GM12801 (cell line): ENCODE measurements around the gene DPF3.

ENCODE experiments used
- CTCF ChIP-seq: IDR thresholded peaks from one replicate; pipeline ENCODE4 v1.5.1; 2011; ENCODE audit warnings: control low read depth; ENCODE audit not compliant: insufficient read length; ENCODE audit errors: extremely low read depth

Gene DPF3

GRCh38 chr14:72731252-72732020 is 162.5 kb downstream of the DPF3 start:
- no peak for TF ChIP-seq CTCF

- no peak for TF ChIP-seq CTCF
Measured at GRCh38 chr14:72730468-72730867, 163.4 kb downstream of the DPF3 start.

- TF ChIP-seq CTCF = no peak
Measured at GRCh38 chr14:72726444-72726843, 167.5 kb downstream of the DPF3 start.

DNA sequence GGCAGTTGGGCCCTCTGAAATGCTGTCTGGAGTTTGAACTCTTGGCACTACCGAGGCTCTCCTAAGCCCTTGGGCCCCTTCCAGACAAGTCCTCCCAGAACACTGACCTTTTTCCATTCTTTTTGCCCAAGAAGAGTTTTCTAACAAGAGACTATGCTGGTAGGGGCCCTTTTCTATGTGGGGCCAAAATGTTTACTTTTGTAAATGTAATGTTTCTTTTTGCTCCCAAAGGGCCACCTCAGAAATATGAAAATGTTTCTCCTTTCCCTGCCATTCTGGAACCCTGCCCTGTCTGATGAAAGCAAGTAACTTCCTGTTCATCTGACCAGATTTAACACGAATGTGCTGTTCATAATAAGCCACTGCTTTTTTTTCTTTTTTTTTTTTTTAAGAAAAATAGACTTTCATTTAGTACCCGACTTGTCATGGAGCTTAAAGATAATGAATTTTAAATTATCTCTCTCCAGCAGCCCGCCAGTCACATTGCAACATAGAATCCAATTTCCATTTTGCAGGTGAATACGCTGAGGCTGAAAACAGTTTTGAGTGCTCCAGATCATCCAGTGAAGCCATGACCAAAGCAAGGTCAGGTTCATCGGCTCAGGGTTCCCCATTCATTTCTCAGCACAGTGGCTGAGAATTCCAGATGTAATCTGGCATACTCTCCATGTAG is 169.9 kb downstream of the DPF3 start:
- TF ChIP-seq CTCF = no peak

DNA sequence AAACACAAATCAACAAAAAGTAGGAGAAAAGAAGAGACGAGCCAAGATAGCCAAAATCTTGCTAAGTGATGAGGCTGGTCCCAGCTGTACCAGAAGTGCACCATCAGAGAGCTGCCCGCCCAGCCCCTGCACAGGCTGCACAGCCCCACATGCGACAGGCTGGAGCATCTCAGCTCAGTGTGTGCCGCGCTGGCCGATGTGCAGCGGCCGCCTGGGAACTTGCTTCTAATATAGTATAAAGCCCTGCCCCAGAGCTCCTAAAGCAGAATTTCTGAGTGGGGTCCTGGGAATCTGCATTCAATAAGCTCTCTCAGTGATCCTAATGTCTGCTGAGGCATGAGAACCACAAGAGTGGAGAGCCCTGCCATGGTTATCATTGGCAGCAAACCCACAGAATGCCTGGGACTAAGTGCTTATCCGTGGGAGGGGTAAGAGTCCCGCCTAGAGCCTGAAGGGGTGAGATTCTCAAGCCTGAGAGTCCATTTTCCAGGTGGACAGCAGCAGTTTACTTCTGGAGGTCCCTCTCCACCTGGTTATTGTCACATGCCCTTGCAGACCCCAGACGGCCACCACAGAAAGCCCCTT is 171.6 kb downstream of the DPF3 start:
- no peak for TF ChIP-seq CTCF

GRCh38 chr14:72721083-72721482 is 172.8 kb downstream of the DPF3 start:
- no peak for TF ChIP-seq CTCF

- TF ChIP-seq CTCF = no peak
Measured at GRCh38 chr14:72717220-72717619, 176.7 kb downstream of the DPF3 start.
